Activated effector memory CD4-positive, alpha-beta T cell treated with Interleukin-2 at 50 U/mL for 16 hours (primary cell): ENCODE results near the gene GRK5.

Experiments
- DNase-seq: peaks from one replicate; pipeline ENCODE4 v3.0.0-alpha.2; 2020

GRK5 gene

DNA sequence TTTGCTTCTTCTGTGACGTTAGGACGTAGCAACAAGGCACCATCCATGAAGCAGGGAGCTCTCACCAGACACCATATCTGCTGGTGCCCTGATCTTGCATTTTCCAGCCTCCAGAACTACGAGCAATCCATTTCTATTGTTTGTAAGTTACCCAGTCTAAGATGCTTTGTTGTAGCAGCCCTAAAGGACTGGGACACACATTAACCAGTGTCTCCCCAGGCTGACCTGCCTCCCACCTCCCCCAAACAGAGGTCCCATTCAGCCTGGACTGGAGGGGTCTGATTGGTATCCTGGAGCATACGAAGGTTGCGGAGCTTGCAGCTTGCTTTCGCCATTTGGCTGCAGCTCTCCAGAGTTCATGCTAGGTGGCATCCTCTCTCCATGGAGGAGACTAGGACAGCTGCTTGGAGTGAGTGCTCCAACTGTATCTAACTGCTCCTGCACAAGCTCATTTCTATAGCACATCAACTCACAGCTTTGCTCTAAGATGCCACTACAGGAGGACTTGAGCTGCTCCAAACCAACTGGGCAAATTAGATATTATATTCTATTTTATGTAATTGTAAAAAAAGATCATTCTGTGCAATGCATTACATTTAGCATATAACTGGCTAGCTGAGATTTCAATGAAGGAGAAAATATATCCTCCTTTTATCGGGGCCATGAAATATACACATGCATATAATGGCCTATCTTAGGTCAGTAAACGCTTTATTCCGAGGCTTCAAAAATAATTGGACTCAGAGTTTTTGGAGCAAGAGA lies 8.0 kb upstream of the GRK5 start:
- DNase-seq = no peak

DNA sequence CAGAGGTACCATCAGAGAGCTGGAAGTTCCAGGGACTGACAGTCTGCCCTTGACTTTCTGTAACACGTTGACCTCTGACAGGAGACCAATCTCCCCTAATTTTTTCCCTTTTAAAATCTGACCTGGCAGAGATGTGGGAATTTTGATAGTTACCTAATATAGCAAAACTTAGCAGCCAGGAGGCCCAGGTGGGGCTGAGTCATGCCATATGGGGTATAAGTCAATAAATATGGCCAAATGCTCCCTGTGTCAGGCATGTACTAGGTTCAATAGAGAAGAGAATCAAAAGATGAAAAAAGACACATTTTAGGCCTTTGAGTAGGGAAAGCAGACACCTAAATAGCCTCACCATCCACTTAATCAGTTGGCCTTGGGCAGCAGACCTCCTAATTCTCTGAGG lies 6.1 kb upstream of the GRK5 start:
- DNase-seq = no peak

DNA sequence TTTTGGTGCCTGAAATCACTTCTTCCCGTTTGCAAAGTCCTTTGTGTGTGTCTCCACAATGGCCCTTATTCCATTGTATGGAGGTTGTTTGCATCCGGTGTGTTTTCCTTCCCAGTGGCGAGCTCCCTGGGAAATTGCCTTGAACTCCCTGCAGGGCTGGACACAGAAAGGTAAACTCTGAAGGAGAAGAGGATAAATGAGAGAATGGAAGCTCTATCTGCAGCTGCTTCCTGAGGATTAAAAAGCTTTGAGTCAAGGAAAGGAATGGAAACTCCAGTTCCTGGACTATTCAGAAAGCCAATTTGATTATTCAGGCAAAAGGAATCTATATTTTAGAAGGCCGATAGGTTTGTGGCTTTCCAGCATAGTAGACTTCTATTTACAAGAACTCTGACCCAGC lies 4.4 kb upstream of the GRK5 start:
- DNase-seq = no peak

DNA sequence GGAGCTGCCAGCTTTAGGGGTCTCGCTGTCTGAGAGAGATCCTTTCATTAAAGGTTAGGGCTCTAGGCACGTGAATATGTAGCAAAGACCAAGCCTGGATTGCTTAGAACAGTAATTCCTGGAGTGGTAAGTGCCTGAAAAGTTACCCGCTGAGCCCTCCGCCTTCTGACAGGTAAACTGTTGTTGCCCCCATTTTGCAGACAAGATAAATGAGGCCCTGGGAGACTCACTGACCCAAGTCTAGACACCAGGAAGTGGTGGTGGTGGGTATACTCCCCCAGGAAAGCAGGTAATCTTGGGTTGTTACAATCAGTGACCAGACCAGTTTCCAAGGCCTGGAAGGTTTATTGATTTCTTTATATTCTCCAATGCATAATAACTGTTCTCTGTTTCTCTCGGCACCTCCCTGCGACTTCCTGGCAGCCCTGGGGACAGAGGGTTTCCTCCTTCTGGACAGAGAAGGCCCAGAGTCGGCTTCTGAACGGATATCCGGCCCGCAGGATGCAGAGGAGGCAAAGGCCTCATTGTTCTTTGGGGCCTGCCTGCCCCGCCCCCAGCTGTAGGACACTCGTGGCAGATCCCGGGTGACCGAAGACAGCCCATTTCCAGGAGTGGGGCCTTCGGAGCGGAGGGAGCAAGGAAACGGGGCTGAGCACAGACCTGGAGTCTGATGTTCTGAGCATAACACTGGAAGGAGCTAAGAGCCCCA lies 1.3 kb upstream of the GRK5 start:
- peak; percentile 38 for DNase-seq

DNA sequence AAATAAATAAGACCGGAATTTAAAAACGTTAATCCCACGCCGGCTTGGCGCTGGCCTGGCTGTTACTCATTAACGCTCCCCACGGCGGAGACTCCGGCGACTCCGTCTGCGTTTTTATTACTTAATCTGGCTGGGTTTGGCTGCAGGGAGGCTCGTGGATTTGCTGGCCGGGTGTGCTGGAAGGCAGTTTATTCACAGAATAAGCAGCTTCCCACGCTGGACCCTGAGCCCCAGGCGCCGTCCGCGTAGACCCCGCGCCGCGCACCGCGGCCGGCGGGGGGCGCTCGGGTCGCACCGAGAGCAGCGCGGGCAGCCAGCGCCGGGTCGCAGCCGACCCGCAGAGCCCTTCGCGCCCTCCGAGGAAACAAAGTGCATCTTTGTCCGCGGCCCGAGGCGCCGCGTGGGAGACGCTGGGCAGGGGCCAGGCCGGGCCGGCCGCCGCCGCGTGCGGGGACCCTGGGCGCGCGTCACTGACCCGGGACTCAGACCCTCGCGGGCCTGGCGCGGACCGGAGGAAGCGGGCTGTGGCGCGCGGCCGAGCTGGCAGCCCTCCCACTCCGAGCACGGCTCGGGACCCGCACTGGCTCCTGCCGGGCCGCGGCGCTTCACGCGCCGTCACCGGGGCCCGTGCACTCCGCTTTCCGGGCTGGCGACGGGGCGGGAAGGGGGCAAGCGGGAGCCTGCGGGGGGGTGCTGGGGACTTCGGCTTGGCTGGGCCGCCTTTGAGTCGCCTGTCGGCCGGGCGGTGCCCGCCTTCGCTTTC lies 587 bp upstream of the GRK5 start:
- DNase-seq = peak; percentile 61

DNA sequence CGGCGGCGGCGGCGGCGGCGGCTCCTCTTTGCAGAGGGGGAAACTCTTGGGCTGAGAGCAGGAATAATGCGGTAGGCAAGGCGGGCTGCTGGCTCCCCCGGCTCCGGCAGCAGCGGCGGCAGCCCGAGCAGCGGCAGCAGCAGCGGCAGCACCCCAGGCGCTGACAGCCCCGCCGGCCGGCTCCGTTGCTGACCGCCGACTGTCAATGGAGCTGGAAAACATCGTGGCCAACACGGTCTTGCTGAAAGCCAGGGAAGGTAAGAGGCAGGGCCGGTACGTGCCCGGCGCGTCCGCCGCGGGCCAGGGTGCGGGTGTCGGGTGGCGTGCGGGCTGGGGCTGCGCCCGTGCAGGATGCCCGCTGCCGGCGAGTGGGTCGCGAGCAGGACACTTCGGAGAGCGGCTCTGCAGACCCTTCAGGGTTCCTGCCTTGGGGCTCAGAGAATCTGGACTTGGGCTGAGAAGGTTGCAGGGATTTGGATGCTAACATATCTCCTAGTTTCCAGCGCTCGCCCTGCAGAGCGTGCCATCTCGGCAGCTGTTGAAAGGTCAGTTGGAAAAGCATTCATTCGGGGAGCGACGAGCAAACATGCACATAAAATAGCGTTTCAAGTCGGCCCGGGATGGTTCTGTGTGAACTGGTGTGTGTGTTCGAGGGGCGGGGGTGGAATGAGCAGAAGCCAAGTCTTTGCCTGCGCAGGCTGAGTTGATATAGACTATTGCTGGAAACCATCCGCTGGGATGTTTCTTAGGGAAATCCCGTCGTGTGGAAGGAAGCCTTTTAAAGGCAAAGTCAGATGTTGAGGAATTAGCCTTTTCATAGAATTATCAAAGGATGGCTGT lies 562 bp downstream of the GRK5 start:
- peak; percentile 27 for DNase-seq

DNA sequence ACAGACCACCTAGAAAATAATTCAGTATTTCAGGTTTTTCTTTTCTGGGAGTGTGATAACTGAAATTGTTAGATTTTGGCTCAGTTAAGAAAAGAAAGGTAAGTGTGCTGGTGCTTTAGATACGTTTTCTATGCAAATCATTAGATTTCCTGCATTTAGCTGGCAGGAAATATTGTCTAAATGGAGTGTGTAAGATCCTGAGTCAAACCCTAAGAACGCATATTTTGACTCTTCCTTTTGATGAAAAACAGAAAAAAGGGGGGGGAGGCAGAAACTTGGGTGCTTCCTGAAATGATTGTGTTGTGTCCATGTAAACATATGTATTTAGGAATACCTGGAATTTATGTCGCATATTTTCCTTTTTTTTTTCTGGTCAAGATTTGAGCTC lies 1.2 kb downstream of the GRK5 start:
- DNase-seq = no peak

DNA sequence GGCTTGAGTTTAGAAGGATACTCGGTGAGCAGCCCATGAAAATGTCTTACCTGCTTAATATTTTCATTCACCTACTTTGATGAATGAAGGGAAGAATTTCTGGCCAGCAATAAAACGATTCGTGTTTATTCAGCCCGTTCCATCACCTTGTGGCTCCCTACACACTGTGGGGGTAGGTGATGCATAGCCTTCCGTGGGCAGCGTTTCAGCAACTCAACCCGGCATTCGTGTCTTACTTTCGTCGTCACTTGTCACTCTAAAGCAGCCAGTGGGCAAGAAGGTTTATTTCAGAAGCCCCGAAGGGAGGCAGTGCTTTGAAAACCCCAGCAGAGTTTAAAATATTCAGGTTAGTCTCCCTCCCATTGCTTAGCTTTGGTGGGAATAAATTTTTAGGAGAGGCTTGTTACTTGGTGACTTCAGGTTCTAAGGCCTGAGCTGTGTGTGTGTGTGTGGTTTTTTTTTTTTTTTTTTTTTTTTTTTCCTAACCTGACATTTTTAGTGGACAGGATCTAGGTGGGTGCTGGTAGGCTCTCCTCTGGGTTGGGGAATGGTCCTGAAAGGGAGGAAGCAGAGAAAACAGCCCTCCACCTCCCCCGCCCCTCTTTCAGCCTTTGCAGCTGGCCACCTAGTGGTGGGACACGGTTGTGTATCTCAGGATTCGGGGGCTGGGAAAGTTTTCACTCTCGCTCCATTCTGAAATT lies 1.8 kb downstream of the GRK5 start:
- DNase-seq = peak; percentile 34

DNA sequence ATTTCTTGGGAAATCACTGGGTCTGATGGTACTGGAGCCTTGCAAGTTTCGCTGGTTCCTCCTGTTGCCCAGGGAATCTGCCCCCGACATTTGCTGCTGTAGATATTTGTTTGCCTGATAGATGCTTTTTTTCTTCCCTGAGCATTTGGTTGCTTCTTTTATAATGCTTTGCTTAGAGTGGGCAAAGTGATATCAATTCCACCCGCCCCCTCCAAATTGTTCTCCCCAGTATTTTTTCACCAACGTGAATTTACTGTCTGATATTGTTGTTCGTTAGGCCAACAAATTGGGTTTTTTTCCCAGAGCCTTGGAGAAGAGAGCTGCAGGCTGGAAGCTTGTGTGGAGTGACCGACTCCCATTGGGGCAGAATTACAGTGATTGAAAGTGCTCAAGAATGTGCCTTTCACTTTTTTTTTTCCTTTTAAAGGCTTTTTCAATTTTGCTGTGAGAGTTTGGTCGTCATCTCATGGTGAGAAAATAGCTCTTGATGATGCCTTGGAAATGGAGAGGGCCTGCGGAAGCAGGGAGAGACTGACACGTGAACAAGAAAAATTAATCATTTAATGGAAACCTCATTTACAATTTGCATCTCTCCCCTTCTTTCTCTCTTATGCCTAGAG lies 2.5 kb downstream of the GRK5 start:
- DNase-seq = no peak

DNA sequence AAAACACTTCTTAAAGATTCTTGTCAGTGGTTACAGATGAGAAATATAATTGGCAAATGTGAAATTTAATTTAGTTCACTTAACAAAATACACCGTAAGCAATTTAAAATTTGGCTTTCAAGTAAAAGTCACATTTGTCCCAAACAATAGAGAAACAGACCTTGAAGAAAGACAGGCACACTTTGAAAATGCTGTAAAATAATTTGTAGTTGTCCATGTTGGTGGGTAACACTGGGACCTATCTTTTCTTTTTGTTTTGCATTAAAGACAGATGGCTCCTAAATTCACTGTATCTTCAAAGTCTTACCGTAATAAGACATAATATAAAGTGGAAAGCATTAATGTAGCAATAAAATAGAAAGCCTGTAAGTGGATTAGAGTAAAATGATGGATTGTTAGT lies 3.3 kb downstream of the GRK5 start:
- DNase-seq = no peak

DNA sequence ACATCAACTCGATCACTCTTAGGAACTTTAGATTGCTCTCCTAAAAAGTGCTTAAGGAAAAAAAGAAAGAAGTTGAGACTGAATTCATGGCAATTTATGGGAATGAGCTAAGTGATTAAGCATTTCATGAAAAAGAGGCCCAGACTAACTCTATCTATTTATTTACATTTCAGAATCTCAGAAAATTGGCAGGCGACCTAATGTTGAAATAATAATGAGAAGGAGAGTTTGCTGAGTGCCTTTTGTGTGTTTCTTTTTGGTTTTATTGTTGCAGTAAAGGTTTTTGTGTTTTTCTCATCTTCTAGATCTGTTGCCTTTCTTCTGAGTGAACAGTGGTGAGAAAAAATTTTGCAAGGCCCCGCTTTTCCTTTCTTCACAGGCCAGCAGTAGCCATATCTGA lies 3.8 kb downstream of the GRK5 start:
- no peak for DNase-seq

DNA sequence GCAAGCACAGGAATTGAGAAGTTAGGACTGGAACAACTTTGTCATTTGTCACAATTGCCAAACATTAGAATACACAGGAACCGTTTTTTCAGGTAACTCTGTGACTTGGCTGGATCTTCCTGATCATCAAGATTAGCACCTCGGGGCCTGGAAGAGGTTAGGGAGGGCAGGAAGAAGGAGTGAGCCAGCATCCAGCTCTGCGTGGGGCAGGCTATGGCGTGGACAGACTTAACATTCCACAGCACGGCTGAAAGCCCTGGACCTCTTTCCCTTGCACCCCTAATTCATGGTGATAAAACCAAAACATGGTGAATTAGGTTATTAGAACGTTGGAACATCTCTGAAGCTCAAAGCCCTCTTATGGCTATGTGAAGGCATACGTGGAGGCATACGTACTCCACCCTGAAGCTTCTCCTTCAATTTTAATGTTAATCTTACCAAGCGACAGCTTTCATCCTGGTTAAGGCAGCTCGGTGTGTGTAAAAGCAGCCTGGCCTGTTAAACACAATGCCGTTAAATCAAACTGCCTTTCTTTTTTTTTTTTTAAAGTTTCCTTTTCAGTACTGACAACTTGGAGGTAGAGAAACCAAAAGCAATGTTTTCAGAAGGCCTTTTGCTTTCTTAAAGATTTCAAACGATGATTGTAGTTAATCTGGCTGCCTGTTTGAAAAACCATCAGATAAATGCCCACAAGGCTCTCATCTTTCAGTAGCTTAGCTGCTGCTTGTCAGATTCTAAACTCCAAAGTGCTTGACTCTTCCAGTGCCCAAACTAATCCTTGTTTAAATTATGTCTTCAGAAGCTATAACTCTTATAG lies 4.5 kb downstream of the GRK5 start:
- DNase-seq = no peak

DNA sequence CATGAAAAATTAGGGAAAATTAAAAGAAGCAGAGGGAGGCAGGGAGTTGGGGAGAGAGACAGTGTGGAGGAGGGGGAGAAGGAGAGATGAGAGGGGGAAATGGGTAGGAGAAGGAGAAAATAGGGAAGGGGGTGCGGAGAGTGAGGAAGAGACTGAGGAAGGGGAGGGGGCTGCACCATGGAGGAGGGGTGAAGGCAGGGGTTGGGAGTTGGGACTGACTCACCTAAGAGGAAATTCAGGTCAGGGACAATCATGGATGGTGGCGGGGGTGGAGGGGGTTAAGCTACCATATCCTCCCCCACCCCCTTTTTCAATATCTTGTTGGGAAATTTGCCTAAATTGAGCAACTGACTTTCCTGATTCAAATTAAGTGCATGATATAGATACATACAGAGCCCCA lies 8.0 kb downstream of the GRK5 start:
- no peak for DNase-seq

DNA sequence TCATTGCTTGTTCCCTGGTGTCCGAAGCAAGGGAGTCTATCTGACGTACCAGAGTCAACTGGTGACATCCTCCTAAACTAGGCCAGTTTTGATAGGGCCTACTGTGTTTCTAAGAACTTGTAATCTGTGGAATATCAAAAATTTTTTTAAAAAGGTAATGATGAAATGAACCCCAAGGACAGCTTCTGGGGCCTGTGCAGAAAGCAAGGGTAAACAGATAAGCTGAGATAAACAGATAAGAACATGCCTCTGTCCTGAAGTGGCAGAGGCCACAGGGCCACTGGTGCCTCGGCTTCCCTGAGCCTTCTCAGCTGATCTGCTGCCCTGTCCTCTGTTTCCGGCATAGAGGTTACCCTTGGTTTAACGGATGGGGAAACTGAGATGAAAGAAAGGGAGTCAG lies 8.8 kb downstream of the GRK5 start:
- DNase-seq = no peak

DNA sequence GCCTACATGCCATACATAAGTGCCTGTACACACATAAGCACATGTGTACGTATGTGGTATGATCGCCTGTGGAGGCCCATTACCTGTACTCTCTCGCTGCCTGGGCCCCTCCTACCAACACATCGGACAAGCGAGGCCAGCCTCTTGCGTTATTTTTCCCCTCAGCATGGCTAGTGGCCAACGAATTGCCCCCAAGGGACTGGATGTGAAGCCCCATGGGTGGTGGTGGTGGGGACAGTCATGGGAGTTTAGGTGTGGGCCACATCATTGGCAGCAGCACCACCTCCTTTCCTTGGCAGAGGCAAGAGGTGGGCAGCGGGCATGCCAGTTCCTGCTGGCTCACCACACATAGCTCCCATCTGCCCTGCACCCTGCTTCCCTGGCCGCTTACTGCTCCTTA lies 10.0 kb downstream of the GRK5 start:
- no peak for DNase-seq

DNA sequence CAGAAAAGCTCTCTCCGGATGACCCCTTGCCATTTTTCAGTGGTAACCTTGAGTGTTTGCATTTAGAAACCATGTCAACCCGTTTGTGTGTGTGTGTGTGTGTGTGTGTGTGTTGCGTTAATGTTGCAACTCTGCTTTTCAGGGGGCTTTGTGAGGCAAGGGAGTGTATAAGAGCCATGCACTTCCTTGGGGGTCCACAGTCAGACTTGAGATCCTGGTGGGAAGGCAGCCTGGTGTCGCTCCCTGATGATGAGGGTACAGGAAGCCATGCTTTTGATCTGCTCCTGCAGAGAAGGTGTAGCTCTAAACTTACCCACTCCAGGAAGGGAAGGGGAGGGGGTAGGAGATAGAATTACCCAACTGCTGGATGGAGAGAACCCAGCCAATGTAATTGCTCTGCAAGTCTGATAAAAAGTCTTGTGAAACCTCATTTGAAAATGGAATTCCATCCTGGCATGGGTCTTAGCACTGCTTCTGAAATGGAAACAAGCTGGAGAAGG lies 10.7 kb downstream of the GRK5 start:
- no peak for DNase-seq

DNA sequence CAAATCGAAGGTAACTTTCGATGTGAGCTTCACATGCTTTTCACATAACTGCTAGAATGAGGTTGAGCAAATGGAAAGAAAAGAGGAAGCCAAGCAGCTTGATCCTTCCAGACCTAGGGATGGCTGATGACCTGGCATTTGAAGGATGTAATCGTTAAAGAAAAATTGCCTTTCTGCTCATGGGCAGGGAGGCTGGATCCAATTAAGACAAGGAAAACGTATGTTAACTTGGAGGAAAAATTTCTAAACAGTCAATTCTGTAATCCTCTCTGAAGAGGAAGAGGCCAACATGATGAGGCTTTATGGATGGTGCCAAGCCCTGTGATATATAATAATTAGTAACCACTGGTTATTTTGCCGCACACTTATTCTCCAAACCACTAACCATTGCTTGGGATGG lies 12.5 kb downstream of the GRK5 start:
- DNase-seq = no peak

DNA sequence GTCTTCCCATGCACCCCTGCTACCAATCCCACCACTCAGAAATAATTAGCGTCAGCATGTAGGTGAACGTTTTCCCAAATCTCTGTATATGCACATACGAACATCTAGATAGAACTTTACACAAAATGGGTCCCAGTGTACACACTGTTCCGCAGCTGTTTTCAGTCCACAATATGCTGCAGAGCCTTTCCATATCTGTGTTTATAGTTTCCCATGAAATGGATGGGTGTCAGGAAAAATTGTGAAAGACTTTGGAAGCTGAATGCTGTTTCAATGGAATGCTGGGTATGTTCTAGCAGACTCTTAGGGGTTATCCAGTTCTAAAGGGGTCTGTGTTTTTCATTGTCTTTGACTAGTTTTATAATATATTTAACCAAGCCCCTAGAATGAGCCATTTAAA lies 13.8 kb downstream of the GRK5 start:
- DNase-seq = no peak

DNA sequence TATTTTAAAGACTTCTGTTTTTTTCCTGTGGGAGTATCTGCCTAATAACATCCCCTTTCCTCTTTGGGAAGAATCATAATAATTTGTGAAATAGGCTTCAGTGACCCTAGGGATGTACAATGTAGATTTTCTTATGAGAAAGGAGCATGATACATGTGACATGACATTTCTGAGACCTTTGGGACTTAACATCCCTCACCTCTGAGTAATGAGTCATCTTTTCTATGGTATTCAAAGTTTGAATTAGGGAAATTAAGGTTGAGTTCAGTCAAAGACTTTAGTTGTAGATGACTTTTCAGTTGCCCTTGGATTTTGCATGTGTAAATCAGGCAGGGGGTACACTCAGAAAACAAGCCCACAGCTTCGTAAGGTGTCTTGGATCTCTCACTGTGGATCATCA lies 14.3 kb downstream of the GRK5 start:
- DNase-seq = no peak

DNA sequence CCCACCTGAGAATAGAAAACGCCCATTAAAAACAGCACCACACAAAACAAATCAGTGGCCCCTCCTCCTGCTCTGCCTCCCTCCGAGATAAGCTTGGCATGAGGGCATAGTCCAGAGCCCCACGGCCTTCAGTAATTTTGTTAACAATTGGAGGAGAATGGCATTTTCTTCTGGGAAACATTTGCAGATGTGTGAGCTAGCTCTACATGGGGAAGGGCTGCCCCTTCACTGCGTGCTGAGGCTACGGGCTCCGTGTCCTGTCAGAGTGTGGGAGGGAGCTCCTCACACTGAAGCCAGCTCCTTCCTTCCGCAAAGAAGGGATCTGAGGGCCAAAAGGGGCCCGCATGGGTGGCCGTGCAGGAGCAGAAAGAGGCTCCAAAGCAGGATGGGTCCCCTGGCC lies 15.2 kb downstream of the GRK5 start:
- no peak for DNase-seq

DNA sequence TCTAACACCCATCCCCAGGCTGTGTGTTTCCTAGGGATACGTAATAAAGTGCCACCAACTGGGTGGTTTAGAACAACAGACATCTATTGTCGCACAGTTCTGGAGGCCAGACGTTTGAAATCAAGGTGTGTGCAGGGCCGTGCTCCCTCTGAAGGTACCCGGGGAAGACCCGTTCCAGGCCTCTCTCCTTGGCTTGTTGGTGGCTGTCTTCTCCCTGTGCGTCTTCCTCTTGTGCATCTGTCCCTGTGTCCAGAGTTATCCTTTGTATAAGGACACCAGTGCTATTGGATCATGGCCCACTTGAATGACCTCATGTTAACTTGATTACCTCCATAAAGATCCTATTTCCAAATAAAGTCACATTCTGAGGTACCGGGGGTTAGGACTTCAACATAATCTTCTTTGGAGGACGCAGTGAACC lies 15.6 kb downstream of the GRK5 start:
- DNase-seq = no peak
